ENCODE measurements around the gene GALNT13. TPM values are rescaled to one million over a fixed set of nuclear protein-coding genes. Genes with fewer than 3 reads are reported as not detected.

The GALNT13 gene
- total and polyA plus RNA-seq, 2 donors from 2014 or later: 0.57 TPM; not detected in 1

- intact Hi-C loops (cut with DNase I): no loop called here
- FAIRE-seq (no peak), DNase-seq (no peak)
- Histone ChIP-seq H3K36me3 (ENCODE audit: control insufficient read depth in 2 of 3, insufficient read depth in 3 of 3, low read length in 3 of 3) (no peaks in the 10 kb centered on the region), H3K9me3 (ENCODE audit: control insufficient read depth in 2 of 3, insufficient read depth in 1 of 3, low read length in 3 of 3) (no peaks in the 10 kb centered on the region), H3K27ac (ENCODE audit: low read depth in 2 of 2, low read length in 2 of 2) (no peak overlapping the region), H3K4me3 (ENCODE audit: low read length in 3 of 3) (no peak overlapping the region), H3K9ac (ENCODE audit: low read length in 3 of 3) (no peak overlapping the region), H3K4me1 (ENCODE audit: control insufficient read depth in 2 of 3, insufficient read depth in 2 of 3, low read depth in 1 of 3, low read length in 3 of 3) (no peaks in the 10 kb centered on the region), H3K27me3 (ENCODE audit: control insufficient read depth, insufficient read depth, low read length) (no peaks in the 10 kb centered on the region)
- TF ChIP-seq CTCF (IDR thresholded peaks at IDR 0.05; ENCODE audit: borderline replicate concordance, extremely low read depth, insufficient read depth): no peak
Measured at GRCh38 chr2:153891051-153891450, 19.3 kb downstream of the GALNT13 start.

GRCh38 chr2:153912798-153913396, 41.2 kb downstream of the GALNT13 start:
- intact Hi-C loops (cut with DNase I): no loop called here
- Histone ChIP-seq H3K4me1 (ENCODE audit: control insufficient read depth in 2 of 3, insufficient read depth in 2 of 3, low read depth in 1 of 3, low read length in 3 of 3) (no peaks in the 10 kb centered on the region), H3K27me3 (ENCODE audit: control insufficient read depth, insufficient read depth, low read length) (no peaks in the 10 kb centered on the region), H3K4me3 (ENCODE audit: low read length in 3 of 3) (no peak overlapping the region), H3K36me3 (ENCODE audit: control insufficient read depth in 2 of 3, insufficient read depth in 3 of 3, low read length in 3 of 3) (no peaks in the 10 kb centered on the region), H3K9ac (ENCODE audit: low read length in 3 of 3) (no peak overlapping the region), H3K27ac (ENCODE audit: low read depth in 2 of 2, low read length in 2 of 2) (no peak overlapping the region), H3K9me3 (ENCODE audit: control insufficient read depth in 2 of 3, insufficient read depth in 1 of 3, low read length in 3 of 3) (peaks cover 0 to 10% (median 3%) of the 10 kb centered on the region in 3 donors)
- no peak for TF ChIP-seq CTCF (IDR thresholded peaks at IDR 0.05; ENCODE audit: borderline replicate concordance, extremely low read depth, insufficient read depth)
- FAIRE-seq (no peak), DNase-seq (peak in 1 of 5 donors; percentile 29)

- no peak overlapping the region for H3K9ac ChIP-seq (ENCODE audit: low read length in 3 of 3)
- FAIRE-seq: no peak
- intact Hi-C loops (cut with DNase I): no loop called here
Measured at GRCh38 chr2:153917570-153917969, 45.8 kb downstream of the GALNT13 start.

More at GRCh38 chr2:153917570-153917969, 45.8 kb downstream of the GALNT13 start:
- Histone ChIP-seq H3K4me3 (ENCODE audit: low read length in 3 of 3) (no peak overlapping the region), H3K27me3 (ENCODE audit: control insufficient read depth, insufficient read depth, low read length) (no peaks in the 10 kb centered on the region), H3K36me3 (ENCODE audit: control insufficient read depth in 2 of 3, insufficient read depth in 3 of 3, low read length in 3 of 3) (no peaks in the 10 kb centered on the region), H3K27ac (ENCODE audit: low read depth in 2 of 2, low read length in 2 of 2) (no peak overlapping the region), H3K9me3 (ENCODE audit: control insufficient read depth in 2 of 3, insufficient read depth in 1 of 3, low read length in 3 of 3) (no peaks in the 10 kb centered on the region), H3K4me1 (ENCODE audit: control insufficient read depth in 2 of 3, insufficient read depth in 2 of 3, low read depth in 1 of 3, low read length in 3 of 3) (no peaks in the 10 kb centered on the region)
- DNase-seq: no peak
- no peak for TF ChIP-seq CTCF (IDR thresholded peaks at IDR 0.05; ENCODE audit: borderline replicate concordance, extremely low read depth, insufficient read depth)
